ENCODE results near the gene OXT. TPM values are rescaled to one million over a fixed set of nuclear protein-coding genes. Genes with fewer than 3 reads are reported as not detected.
A peak's percentile ranks its signal among the peaks of the same experiment; 100 is the strongest.

OXT gene
- total RNA-seq, 1 experiment from 2014 or later, result not detected

GRCh38 chr20:3084283-3084985, 13.0 kb downstream of the OXT start, which contains the start of gene AVP:
Gene AVP (minus strand): TSS chr20:3084724. CDS start chr20:3084674, 50 bp downstream.
- Mint-ChIP-seq H3K27me3 (ENCODE audit: low read depth) (peaks cover 57% of the 10 kb centered on the region), H3K27ac (no peak within 1 kb of the TSS; a peak in 1 of 7 replicates), H3K4me1 (peaks cover 0 to 8% of the 10 kb centered on the region in 2 experiments; a peak in 1 of 4 replicates), H3K4me3 (peak within 1 kb of the TSS; percentile 42 to 70; a peak in 4 of 5 replicates), H3K36me3 (ENCODE audit: insufficient read depth in 1 of 3, low read depth in 3 of 3) (no peaks in the 10 kb centered on the region; a peak in 2 of 7 replicates), H3K9me3 (peaks cover 0 to 2% of the 10 kb centered on the region in 2 experiments; a peak in 1 of 5 replicates)
- Histone ChIP-seq H3K79me2 (ENCODE audit: insufficient read depth, low read length) (no peaks in the 10 kb centered on the region), H4K91ac (ENCODE audit: insufficient read length, low read depth, low read length) (no peak within 1 kb of the TSS), H4K5ac (ENCODE audit: insufficient read length, low read depth, low read length) (no peak within 1 kb of the TSS), H3K18ac (ENCODE audit: insufficient read length, low read depth, low read length) (no peak within 1 kb of the TSS), H2BK15ac (ENCODE audit: low read depth, low read length) (no peak within 1 kb of the TSS), H3T11ph (ENCODE audit: low read length) (no peak within 1 kb of the TSS), H3K4ac (ENCODE audit: low read depth, low read length) (no peak within 1 kb of the TSS), H3K14ac (ENCODE audit: insufficient read depth, low read length) (no peak within 1 kb of the TSS), H2BK20ac (ENCODE audit: low read depth, low read length, poor library complexity, severe bottlenecking) (no peak within 1 kb of the TSS), H3K4me1 (ENCODE audit: insufficient read depth, low read length) (no peaks in the 10 kb centered on the region; the same call in 1 of the 2 replicates), H4K8ac (replicated peaks; ENCODE audit: insufficient read length, low read depth, low read length) (no peak within 1 kb of the TSS), H2AFZ (ENCODE audit: low read length) (no peak within 1 kb of the TSS), H3K79me1 (ENCODE audit: insufficient read depth, low read depth, low read length, poor library complexity, severe bottlenecking) (no peaks in the 10 kb centered on the region), H4K20me1 (ENCODE audit: control insufficient read depth, insufficient read depth, insufficient read length) (no peaks in the 10 kb centered on the region), H2BK120ac (ENCODE audit: low read depth, low read length, poor library complexity, severe bottlenecking) (no peak within 1 kb of the TSS), H3K9me3 (ENCODE audit: control insufficient read depth, low read depth, low read length) (no peaks in the 10 kb centered on the region), H3K4me2 (ENCODE audit: insufficient read depth, insufficient read length, low read length) (peak within 1 kb of the TSS; percentile 77), H3K27me3 (ENCODE audit: insufficient read depth, low read length) (peaks cover 29% of the 10 kb centered on the region), H3K56ac (ENCODE audit: insufficient read length, low read depth, low read length) (no peak within 1 kb of the TSS), H3K27ac (ENCODE audit: insufficient read length, low read depth, low read length) (no peak within 1 kb of the TSS), H3K9ac (ENCODE audit: extremely low read depth, insufficient read length, low read length) (no peak within 1 kb of the TSS), H2AK5ac (ENCODE audit: insufficient read length, low read length) (no peak within 1 kb of the TSS), H3K23me2 (ENCODE audit: insufficient read length, low read depth, low read length, poor library complexity, severe bottlenecking) (peaks cover 4% of the 10 kb centered on the region), H2BK5ac (ENCODE audit: insufficient read length, low read length) (no peak within 1 kb of the TSS), H3K23ac (ENCODE audit: insufficient read length, low read depth, low read length) (no peak within 1 kb of the TSS), H2BK12ac (ENCODE audit: insufficient read length, low read depth, low read length) (no peak within 1 kb of the TSS)
- DNase-seq, result no peak
- no CpG with 5 or more reads among the region's 28 CpGs for WGBS (ENCODE audit: extremely low coverage, insufficient read length, low lambda C conversion rate)
- TF ChIP-seq CTCF (conservative IDR thresholded peaks at IDR 0.05), result no peak
